Measurements from ENCODE around the gene PLPP1.

PLPP1 gene

GRCh38 chr5:55453211-55453610 lies 81.6 kb downstream of the PLPP1 start:
- peaks cover under 1% of the 10 kb centered on the region for H3K9me3 Mint-ChIP-seq
- no peak for TF ChIP-seq CTCF (IDR thresholded peaks at IDR 0.05)
- peaks cover 24% of the 10 kb centered on the region for H3K36me3 Mint-ChIP-seq (ENCODE audit: low read depth)
- H3K27ac Mint-ChIP-seq: no peak overlapping the region
- DNase-seq: no peak
- H3K4me1 Mint-ChIP-seq: peaks cover 17% of the 10 kb centered on the region
- peaks cover 4% of the 10 kb centered on the region for H3K27me3 Mint-ChIP-seq (ENCODE audit: low read depth, poor library complexity)
- no peak overlapping the region for H3K4me3 Mint-ChIP-seq

GRCh38 chr5:55451976-55452375 lies 82.8 kb downstream of the PLPP1 start:
- TF ChIP-seq CTCF (IDR thresholded peaks at IDR 0.05): no peak
- peaks cover 23% of the 10 kb centered on the region for H3K36me3 Mint-ChIP-seq (ENCODE audit: low read depth)
- peaks cover 7% of the 10 kb centered on the region for H3K27me3 Mint-ChIP-seq (ENCODE audit: low read depth, poor library complexity)
- peaks cover 22% of the 10 kb centered on the region for H3K4me1 Mint-ChIP-seq
- peak overlapping the region; percentile 88 for H3K27ac Mint-ChIP-seq
- no peak for DNase-seq
- H3K9me3 Mint-ChIP-seq: no peaks in the 10 kb centered on the region
- no peak overlapping the region for H3K4me3 Mint-ChIP-seq

GRCh38 chr5:55450050-55450765 lies 84.6 kb downstream of the PLPP1 start:
- Mint-ChIP-seq H3K4me1 (peaks cover 37% of the 10 kb centered on the region), H3K9me3 (no peaks in the 10 kb centered on the region), H3K4me3 (no peak overlapping the region), H3K27ac (peak overlapping the region; percentile 5), H3K27me3 (ENCODE audit: low read depth, poor library complexity) (peaks cover 7% of the 10 kb centered on the region), H3K36me3 (ENCODE audit: low read depth) (peaks cover 28% of the 10 kb centered on the region)
- no peak for DNase-seq
- no peak for TF ChIP-seq CTCF (IDR thresholded peaks at IDR 0.05)

- Mint-ChIP-seq H3K4me3 (no peak overlapping the region), H3K27ac (peak overlapping the region; percentile 14), H3K4me1 (peaks cover 35% of the 10 kb centered on the region), H3K9me3 (no peaks in the 10 kb centered on the region), H3K27me3 (ENCODE audit: low read depth, poor library complexity) (peaks cover 3% of the 10 kb centered on the region), H3K36me3 (ENCODE audit: low read depth) (peaks cover 23% of the 10 kb centered on the region)
- no peak for TF ChIP-seq CTCF (IDR thresholded peaks at IDR 0.05)
- no peak for DNase-seq
These were observed 88.0 kb downstream of the PLPP1 start for GRCh38 chr5:55446640-55447351.

GRCh38 chr5:55445791-55446190 lies 89.0 kb downstream of the PLPP1 start:
- H3K36me3 Mint-ChIP-seq (ENCODE audit: low read depth): peaks cover 17% of the 10 kb centered on the region
- no peak for DNase-seq
- no peaks in the 10 kb centered on the region for H3K9me3 Mint-ChIP-seq
- peak overlapping the region; percentile 1 for H3K27ac Mint-ChIP-seq
- peaks cover 32% of the 10 kb centered on the region for H3K4me1 Mint-ChIP-seq
- no peak for TF ChIP-seq CTCF (IDR thresholded peaks at IDR 0.05)
- peaks cover 3% of the 10 kb centered on the region for H3K27me3 Mint-ChIP-seq (ENCODE audit: low read depth, poor library complexity)
- H3K4me3 Mint-ChIP-seq: no peak overlapping the region

All from nephron progenitor cell (in vitro differentiated cells).